ENCODE measurements around the gene SS18L1. TPM values are rescaled to one million over a fixed set of nuclear protein-coding genes. Genes with fewer than 3 reads are reported as not detected.
A peak's percentile ranks its signal among the peaks of the same experiment; 100 is the strongest.

Gene SS18L1
- total and polyA plus RNA-seq, 11 donors = 6.5 to 12.4 (median 7.9) TPM

DNA sequence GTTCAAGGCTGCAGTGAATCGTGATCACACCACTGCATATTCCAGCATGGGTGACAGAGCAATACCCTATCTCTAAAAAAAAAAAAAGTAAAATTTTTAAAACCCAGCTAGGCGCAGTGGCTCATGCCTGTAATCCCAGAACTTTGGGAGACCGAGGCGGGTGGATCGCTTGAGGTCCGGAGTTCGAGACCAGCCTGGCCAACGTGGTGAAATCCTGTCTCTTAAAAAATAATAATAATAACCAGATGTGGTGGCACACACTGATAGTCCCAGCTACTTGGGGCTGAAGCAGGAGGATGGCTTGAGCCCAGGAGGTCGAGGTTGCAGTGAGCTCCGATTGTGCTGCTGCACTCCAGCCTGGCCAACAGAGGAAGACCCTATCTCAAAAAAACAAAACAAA lies 52.7 kb downstream of the SS18L1 start:
- no peak for DNase-seq
- WGBS, 4 donors = 94 to 96% (median 95%) methylated on average over 10 of the region's 10 CpGs

GRCh38 chr20:62197311-62197710 lies 53.7 kb downstream of the SS18L1 start:
- no peaks in the 10 kb centered on the region for H3K9me3 ChIP-seq
- no peaks in the 10 kb centered on the region for H3K27me3 ChIP-seq
- no peak overlapping the region for H3K4me3 ChIP-seq
- TF ChIP-seq POLR2A (IDR thresholded peaks at IDR 0.05) (no peak), CTCF (IDR thresholded peaks at IDR 0.05) (no peak)
- intact Hi-C loops (cut with DNase I) = loop anchor here in 2 of 10 donors (10.0 kb wide), 2 partner anchors 77 to 187 kb away; partner anchors contain the start of gene RPS21 (in 1 of the 2)
- peaks cover 0 to 5% (median 0%) of the 10 kb centered on the region in 12 donors for H3K4me1 ChIP-seq
- H3K27ac ChIP-seq = no peak overlapping the region
- DNase-seq (peak in 1 of 5 donors; percentile 7), ATAC-seq (no peak)
- WGBS, 4 donors = 84 to 97% (median 88%) methylated on average over 9 of the region's 9 CpGs
- H3K36me3 ChIP-seq = peaks cover 0 to 89% (median 82%) of the 10 kb centered on the region in 9 donors

More for the DNA sequence above, 52.7 kb downstream of the SS18L1 start:
- H3K27ac ChIP-seq = no peak overlapping the region
- H3K4me3 ChIP-seq = no peak overlapping the region
- TF ChIP-seq POLR2A (IDR thresholded peaks at IDR 0.05) (no peak), CTCF (IDR thresholded peaks at IDR 0.05) (no peak)
- H3K27me3 ChIP-seq = no peaks in the 10 kb centered on the region
- peaks cover 0 to 12% (median 0%) of the 10 kb centered on the region in 12 donors for H3K4me1 ChIP-seq
- peaks cover 0 to 79% (median 72%) of the 10 kb centered on the region in 9 donors for H3K36me3 ChIP-seq
- ATAC-seq = no peak
- intact Hi-C loops (cut with DNase I) = loop anchor here in 2 of 10 donors (10.0 kb wide), 2 partner anchors 79 to 189 kb away; partner anchors contain the start of gene RPS21 (in 1 of the 2)
- H3K9me3 ChIP-seq = no peaks in the 10 kb centered on the region

- Histone ChIP-seq H3K36me3 (peaks cover 0 to 94% (median 86%) of the 10 kb centered on the region in 9 donors), H3K27ac (no peak overlapping the region), H3K4me3 (no peak overlapping the region), H3K9me3 (no peaks in the 10 kb centered on the region), H3K27me3 (no peaks in the 10 kb centered on the region), H3K4me1 (peaks cover 0 to 1% (median 0%) of the 10 kb centered on the region in 12 donors)
- intact Hi-C loops (cut with DNase I) = loop anchor here in 2 of 10 donors (10.0 kb wide), 2 partner anchors 77 to 187 kb away; partner anchors contain the start of gene RPS21 (in 1 of the 2)
- no peak for TF ChIP-seq POLR2A (IDR thresholded peaks at IDR 0.05)
- no peak for TF ChIP-seq CTCF (IDR thresholded peaks at IDR 0.05)
- DNase-seq (peak in 1 of 5 donors; percentile 12), ATAC-seq (no peak)
- WGBS, 4 donors = 93 to 96% (median 94%) methylated on average over 18 of the region's 18 CpGs
Measured at GRCh38 chr20:62197801-62198200, 54.2 kb downstream of the SS18L1 start.

- ATAC-seq (no peak), DNase-seq (peak in 2 of 5 donors; percentile 10 to 19)
- WGBS, 4 donors = 89 to 95% (median 92%) methylated on average over 16 to 17 of the region's 17 CpGs
- no peak overlapping the region for H3K27ac ChIP-seq
- H3K9me3 ChIP-seq = no peaks in the 10 kb centered on the region
- no peaks in the 10 kb centered on the region for H3K27me3 ChIP-seq
- intact Hi-C loops (cut with DNase I) = loop anchor here in 2 of 10 donors (10.0 kb wide), 2 partner anchors 76 to 186 kb away; partner anchors contain the start of gene RPS21 (in 1 of the 2)
- H3K4me1 ChIP-seq = no peaks in the 10 kb centered on the region
- H3K4me3 ChIP-seq = no peak overlapping the region
- TF ChIP-seq POLR2A (IDR thresholded peaks at IDR 0.05) = no peak
- TF ChIP-seq CTCF (IDR thresholded peaks at IDR 0.05) = no peak
- H3K36me3 ChIP-seq = peaks cover 0 to 98% (median 85%) of the 10 kb centered on the region in 9 donors
Measured at GRCh38 chr20:62198496-62198895, 54.9 kb downstream of the SS18L1 start.
